Natural killer cell (primary cell): ENCODE measurements around the gene GBE1. TPM values are rescaled to one million over a fixed set of nuclear protein-coding genes. Genes with fewer than 3 reads are reported as not detected.

Experiments used
- ATAC-seq, 3 donors: fragments of 150-1000 bp in 2 of 3; fragments of 200-7000 bp in 1 of 3; cut with Tn5 transposase; 1 replicate in 1 of 3; 2 replicates in 2 of 3; pipeline ENCODE4 v1.10.0; 2021; ENCODE audit warnings: mild to moderate bottlenecking in 2 of 3, moderate library complexity in 2 of 3
- DNase-seq, 2 donors: peaks; one replicate each; pipeline versions ENCODE4 v3.0.0 to v3.0.0-alpha.2; 2013 to 2021; ENCODE audit warnings: mixed read lengths in 1 of 2
- H3K27ac ChIP-seq: one replicate; pipeline ENCODE4 v1.5.1; 2013; ENCODE audit warnings: mild to moderate bottlenecking, low read length
- H3K27me3 ChIP-seq: one replicate; pipeline ENCODE4 v1.6.1; 2013; ENCODE audit warnings: low read length; ENCODE audit not compliant: control insufficient read depth, insufficient read depth
- H3K36me3 ChIP-seq: one replicate; pipeline ENCODE4 v1.6.1; 2013; ENCODE audit warnings: low read length; ENCODE audit not compliant: control insufficient read depth, insufficient read depth
- H3K4me1 ChIP-seq: one replicate; pipeline ENCODE4 v1.6.1; 2013; ENCODE audit warnings: low read length; ENCODE audit not compliant: control insufficient read depth, insufficient read depth
- H3K4me3 ChIP-seq: one replicate; pipeline ENCODE4 v1.5.1; 2013; ENCODE audit warnings: low read length
- H3K9me3 ChIP-seq: one replicate; pipeline ENCODE4 v1.6.1; 2013; ENCODE audit warnings: low read length; ENCODE audit not compliant: control insufficient read depth, insufficient read depth
- H3K27ac Mint-ChIP-seq, 2 donors: one replicate each; pipeline ENCODE4 v1.8.0; 2022; ENCODE audit warnings: mild to moderate bottlenecking in 2 of 2, mixed read lengths in 2 of 2, moderate library complexity in 1 of 2
- H3K27me3 Mint-ChIP-seq, 2 donors: one replicate each; pipeline ENCODE4 v1.8.0; 2022; ENCODE audit warnings: low read depth in 2 of 2, mixed read lengths in 2 of 2
- H3K36me3 Mint-ChIP-seq: one replicate; pipeline ENCODE4 v1.8.0; 2022; ENCODE audit warnings: mixed read lengths
- H3K4me1 Mint-ChIP-seq, 2 donors: one replicate each; pipeline ENCODE4 v1.8.0; 2022; ENCODE audit warnings: mixed read lengths in 2 of 2
- H3K4me3 Mint-ChIP-seq: one replicate; pipeline ENCODE4 v1.8.0; 2022; ENCODE audit warnings: mild to moderate bottlenecking, moderate library complexity, mixed read lengths
- H3K9me3 Mint-ChIP-seq, 2 donors: one replicate each; pipeline ENCODE4 v1.8.0; 2022; ENCODE audit warnings: mixed read lengths in 2 of 2
- CTCF ChIP-seq: fragments of 200-600 bp; IDR thresholded peaks from one replicate; pipeline ENCODE4 v1.8.0; 2022; ENCODE audit warnings: antibody characterized with exemption
- WGBS: methylation state at CpG from one replicate; pipeline ENCODE4 v1.1.7; 2013; ENCODE audit warnings: missing lambda C conversion rate; ENCODE audit not compliant: insufficient coverage; 5-methylcytosine and 5-hydroxymethylcytosine counted together
- intact Hi-C: fragments of 100-400 bp; cut with micrococcal nuclease; formaldehyde crosslinking; loops from one replicate; pipeline ENCODE4 v1.14.2; 2022
- total RNA-seq, 4 donors: library from RNA; stranded (reverse); fragments of 120-200 nt in 1 of 4; gene quantifications; one replicate each; pipeline versions ENCODE4 v1.2.3 to v1.2.4, GENCODE V29; 2013 to 2022

Gene GBE1
- total RNA-seq, 3 donors from 2014 or later (not counting 1 experiment from before 2014, with no cell fraction given): 8.8 to 11.8 (median 9.7) TPM

GRCh38 chr3:81728766-81729544 is 32.5 kb downstream of the GBE1 start:
- 94% methylated on average over 2 of the region's 2 CpGs for WGBS
- no peak overlapping the region for H3K4me3 ChIP-seq
- no peak for DNase-seq

DNA sequence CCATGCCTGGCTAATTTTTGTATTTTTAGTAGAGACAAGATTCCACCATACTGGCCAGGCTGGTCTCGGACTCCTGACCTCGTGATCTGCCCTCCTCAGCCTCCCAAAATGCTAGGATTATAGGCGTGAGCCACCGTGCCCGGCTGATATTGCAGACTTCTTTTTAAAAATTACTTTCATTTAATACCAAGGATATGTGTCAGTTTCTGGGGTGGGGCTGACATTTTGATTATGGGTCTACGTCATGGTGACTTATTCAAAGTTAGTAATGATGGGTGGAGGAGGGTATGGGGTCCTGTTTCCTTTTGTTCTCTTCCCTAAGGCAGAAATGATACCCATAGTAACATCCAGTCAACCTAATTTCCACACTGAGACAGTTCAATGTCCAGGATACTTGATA is 34.7 kb downstream of the GBE1 start:
- Histone ChIP-seq H3K9me3 (no peaks in the 10 kb centered on the region), H3K27ac (no peak overlapping the region), H3K4me3 (no peak overlapping the region), H3K27me3 (no peaks in the 10 kb centered on the region), H3K4me1 (no peaks in the 10 kb centered on the region), H3K36me3 (no peaks in the 10 kb centered on the region)
- Mint-ChIP-seq H3K27me3 (no peaks in the 10 kb centered on the region), H3K27ac (no peak overlapping the region), H3K36me3 (no peaks in the 10 kb centered on the region), H3K9me3 (no peaks in the 10 kb centered on the region), H3K4me1 (peaks cover 0 to 22% of the 10 kb centered on the region in 2 donors), H3K4me3 (no peak overlapping the region)
- no peak for TF ChIP-seq CTCF
- DNase-seq (no peak), ATAC-seq (no peak)
- intact Hi-C loops: no loop called here
- 100% methylated on average over 6 of the region's 6 CpGs for WGBS

More at GRCh38 chr3:81728766-81729544, 32.5 kb downstream of the GBE1 start:
- TF ChIP-seq CTCF: no peak
- Histone ChIP-seq H3K36me3 (no peaks in the 10 kb centered on the region), H3K4me1 (no peaks in the 10 kb centered on the region), H3K27ac (no peak overlapping the region), H3K9me3 (no peaks in the 10 kb centered on the region), H3K27me3 (no peaks in the 10 kb centered on the region)
- no peaks in the 10 kb centered on the region for H3K9me3 Mint-ChIP-seq
- no peak overlapping the region for H3K27ac Mint-ChIP-seq
- no peaks in the 10 kb centered on the region for H3K27me3 Mint-ChIP-seq
- peaks cover 5 to 19% of the 10 kb centered on the region in 2 donors for H3K4me1 Mint-ChIP-seq
- no peak overlapping the region for H3K4me3 Mint-ChIP-seq
- no peak for ATAC-seq
- no peaks in the 10 kb centered on the region for H3K36me3 Mint-ChIP-seq
- intact Hi-C loops: no loop called here

DNA sequence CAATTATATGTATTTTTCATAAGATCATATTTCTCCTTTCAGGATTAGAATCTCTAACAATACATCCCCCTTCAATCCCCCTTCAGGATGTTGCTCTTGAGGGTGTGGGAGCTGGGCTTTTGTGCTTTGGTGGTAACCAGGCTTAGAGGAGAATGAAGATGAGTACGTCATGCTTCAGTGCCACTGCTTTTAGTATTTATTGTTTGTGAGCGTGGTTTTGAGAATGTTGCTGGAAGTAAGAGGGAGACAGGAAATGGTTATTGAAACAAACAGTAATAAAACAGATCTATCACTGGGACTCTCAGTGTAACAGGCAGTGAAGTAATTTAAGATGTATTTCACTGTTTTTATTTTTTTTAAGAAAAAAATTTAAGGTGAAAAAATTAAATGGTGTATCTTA is 35.3 kb downstream of the GBE1 start:
- H3K4me3 Mint-ChIP-seq: no peak overlapping the region
- Histone ChIP-seq H3K9me3 (no peaks in the 10 kb centered on the region), H3K27me3 (no peaks in the 10 kb centered on the region), H3K27ac (no peak overlapping the region), H3K4me1 (no peaks in the 10 kb centered on the region), H3K36me3 (no peaks in the 10 kb centered on the region), H3K4me3 (no peak overlapping the region)
- no peaks in the 10 kb centered on the region for H3K9me3 Mint-ChIP-seq
- intact Hi-C loops: no loop called here
- DNase-seq (no peak), ATAC-seq (no peak)
- H3K27me3 Mint-ChIP-seq: no peaks in the 10 kb centered on the region
- H3K36me3 Mint-ChIP-seq: no peaks in the 10 kb centered on the region
- peaks cover 0 to 22% of the 10 kb centered on the region in 2 donors for H3K4me1 Mint-ChIP-seq
- no peak for TF ChIP-seq CTCF
- WGBS: 42% methylated on average over 2 of the region's 2 CpGs
- H3K27ac Mint-ChIP-seq: peak overlapping the region in 1 of 2 donors; percentile 3
